ENCODE results near the gene CKAP2L.

- TF ChIP-seq CTCF (IDR thresholded peaks at IDR 0.05; ENCODE audit: extremely low read depth in 1 of 2, insufficient read depth in 1 of 2, low read depth in 1 of 2, low read length in 2 of 2) (no peak), POLR2AphosphoS5 (IDR thresholded peaks at IDR 0.05; ENCODE audit: insufficient read depth, low read depth, low read length) (no peak)
Observed at GRCh38 chr2:112790305-112790704, 25.9 kb upstream of the CKAP2L start.

Measured in endothelial cell of umbilical vein (primary cell).